GM12872 (cell line): Measurements from ENCODE around the gene NRDC.

Experiments
- TF ChIP-seq, protein P1 (sequence below): IDR thresholded peaks from 3 replicates; pipeline ENCODE4 v1.5.1; 2011; ENCODE audit warnings: low read depth, mild to moderate bottlenecking, low read length, moderate library complexity; ENCODE audit not compliant: insufficient read depth

NRDC gene

DNA sequence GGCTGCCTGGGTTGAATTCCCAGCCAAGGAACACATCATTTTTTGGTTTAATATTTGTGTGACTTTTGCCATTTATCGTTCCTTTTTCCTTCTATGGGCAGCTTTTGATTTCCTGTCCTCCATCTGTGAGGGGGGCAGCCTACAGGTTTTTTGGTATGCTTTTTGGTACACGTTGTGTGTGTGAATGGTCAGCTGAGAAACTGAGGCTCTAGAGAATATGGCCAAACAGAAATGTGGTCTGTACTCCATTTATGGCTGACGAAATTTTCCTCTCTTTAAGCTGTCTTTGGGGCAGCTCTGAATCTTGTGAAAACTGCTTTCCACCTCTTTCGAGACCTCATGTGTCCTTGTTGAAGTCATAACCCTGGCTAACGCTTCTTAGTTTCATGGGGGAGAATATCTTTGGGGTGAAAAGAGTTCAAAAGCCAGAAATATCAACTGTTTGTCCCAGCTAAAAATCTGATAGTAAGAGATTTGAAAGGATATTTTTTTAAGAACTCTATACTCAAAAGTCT lies 26.6 kb downstream of the NRDC start:
- TF ChIP-seq, protein P1, sequence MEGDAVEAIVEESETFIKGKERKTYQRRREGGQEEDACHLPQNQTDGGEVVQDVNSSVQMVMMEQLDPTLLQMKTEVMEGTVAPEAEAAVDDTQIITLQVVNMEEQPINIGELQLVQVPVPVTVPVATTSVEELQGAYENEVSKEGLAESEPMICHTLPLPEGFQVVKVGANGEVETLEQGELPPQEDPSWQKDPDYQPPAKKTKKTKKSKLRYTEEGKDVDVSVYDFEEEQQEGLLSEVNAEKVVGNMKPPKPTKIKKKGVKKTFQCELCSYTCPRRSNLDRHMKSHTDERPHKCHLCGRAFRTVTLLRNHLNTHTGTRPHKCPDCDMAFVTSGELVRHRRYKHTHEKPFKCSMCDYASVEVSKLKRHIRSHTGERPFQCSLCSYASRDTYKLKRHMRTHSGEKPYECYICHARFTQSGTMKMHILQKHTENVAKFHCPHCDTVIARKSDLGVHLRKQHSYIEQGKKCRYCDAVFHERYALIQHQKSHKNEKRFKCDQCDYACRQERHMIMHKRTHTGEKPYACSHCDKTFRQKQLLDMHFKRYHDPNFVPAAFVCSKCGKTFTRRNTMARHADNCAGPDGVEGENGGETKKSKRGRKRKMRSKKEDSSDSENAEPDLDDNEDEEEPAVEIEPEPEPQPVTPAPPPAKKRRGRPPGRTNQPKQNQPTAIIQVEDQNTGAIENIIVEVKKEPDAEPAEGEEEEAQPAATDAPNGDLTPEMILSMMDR: no peak

DNA sequence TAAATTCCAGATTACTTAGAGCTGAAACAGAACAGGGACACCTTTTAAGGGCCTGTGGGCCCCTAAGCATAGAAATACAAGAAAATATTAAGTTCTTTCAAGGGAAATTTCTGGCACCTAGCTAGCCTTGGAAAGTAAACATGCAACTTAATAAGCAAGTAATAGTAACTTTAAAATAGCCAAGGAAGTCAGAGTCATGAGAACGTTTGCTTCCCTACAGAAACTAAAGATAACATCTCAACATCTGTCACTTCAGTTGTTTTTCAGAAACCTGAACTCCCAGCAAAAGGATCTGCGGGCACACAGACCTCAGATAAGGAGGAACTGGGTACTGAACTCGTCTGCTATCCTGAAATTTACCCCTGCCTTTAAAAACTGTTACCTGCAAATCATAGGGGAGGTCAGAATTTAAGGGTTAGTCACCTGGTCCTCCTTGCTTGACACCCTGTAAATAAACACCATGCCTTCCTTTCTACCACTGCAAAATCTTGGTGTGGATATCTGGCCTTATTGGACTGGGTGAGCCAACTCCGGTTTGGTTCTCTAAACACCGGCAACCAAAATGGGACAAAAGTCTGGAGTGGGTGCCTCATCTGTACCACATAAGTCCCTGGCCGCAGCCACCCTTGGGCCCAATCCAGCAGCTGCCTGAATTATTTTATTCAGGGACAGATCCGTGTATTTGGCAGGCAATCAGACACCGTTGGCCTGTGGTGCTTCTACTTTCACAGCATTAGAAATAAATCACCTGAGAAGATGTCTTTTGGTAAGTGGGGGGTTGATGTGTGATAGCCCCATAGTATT lies 27.9 kb downstream of the NRDC start:
- TF ChIP-seq, protein P1: no peak

DNA sequence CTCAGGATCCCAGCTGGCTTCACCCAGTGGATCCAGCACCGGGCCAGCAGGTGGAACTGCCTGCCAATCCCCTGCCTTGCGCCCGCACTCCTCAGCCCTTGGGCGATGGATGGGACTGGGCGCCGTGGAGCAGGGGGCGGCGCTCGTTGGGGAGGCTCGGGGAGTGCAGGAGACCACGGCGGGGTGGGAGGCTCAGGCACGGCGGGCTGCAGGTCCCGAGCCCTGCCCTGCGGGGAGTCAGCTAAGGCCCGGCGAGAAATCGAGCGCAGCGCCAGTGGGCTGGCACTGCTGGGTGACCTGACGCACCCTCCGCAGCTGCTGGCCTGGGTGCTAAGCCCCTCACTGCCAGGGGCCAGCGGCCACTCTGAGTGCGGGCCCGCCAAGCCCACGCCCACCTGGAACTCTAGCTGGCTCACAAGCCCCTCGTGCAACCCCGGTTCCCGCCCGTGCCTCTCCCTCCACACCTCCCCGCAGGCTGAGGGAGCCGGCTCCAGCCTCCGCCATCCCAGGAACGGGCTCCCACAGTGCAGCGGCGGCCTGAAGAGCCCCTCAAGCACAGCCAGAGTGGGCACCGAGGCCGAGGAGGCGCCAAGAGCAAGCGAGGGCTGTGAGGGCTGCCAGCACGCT lies 31.1 kb downstream of the NRDC start:
- TF ChIP-seq, protein P1: no peak

DNA sequence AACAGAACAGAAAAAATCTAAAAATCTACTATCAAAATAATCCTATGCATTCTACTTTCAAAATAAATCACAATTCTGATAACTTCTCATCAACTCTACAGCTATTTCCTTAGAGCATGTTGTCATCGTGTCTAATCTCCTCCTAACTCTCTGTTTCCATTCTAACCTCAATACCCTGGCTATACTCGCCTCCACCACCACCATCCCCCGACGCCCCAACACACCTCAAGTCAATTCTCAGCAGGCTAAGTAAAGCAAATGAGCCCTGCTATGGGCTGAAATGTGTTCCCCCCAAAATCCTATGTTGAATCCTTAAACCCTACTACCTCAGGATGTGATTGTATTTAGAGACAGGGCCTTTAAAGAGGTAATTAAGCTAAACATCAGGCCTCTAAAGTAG lies 34.6 kb downstream of the NRDC start:
- TF ChIP-seq, protein P1: no peak

DNA sequence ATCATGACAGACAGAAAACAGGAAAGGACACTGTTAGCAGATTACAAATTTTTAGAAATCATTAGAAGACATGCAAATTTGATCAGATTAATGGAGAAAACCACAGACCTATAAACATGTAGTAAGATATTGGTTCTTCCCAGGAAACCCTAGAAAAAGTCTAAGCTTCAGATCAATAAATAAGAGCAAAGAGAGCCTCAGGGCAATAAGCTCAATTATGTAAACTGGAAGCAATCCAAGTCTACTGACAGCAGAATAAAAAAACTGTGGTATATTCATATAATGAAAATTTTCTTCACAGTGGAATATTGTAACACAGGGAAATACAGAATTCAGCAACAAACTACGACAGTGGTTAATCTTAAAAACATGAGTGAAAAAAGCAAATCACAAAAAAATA lies 36.3 kb downstream of the NRDC start:
- TF ChIP-seq, protein P1: no peak

DNA sequence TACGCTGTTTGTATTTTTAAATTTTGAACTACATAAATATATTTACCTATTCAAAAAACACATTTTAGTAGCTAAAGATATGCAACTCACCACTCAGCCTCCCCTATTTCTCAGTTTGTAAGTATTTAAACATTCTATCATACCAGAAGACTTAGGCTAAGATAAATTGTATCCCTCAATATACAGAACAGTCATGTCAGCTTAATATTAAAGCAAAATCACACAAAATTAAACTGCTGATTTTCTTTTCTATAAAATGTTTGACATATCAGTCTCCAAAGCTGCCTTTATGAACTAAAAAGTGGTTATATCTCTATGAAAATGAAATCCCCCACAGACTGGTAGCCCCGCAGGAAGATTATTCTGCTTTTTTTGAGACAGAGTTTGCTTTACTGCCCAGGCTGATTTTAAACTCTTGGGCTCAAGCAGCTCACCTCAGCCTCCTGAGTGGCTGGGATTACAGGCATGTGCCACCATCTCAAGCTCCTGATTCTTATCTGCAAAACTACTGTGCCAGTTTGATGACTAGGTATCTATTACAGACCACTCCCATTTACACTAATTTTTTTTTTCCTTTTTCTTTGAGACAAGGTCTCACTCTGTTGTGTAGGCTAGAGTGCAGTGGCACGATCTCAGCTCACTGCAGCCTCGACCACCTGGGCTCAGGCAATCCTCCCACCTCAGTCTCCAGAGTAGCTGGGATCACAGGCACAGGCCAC lies 37.6 kb downstream of the NRDC start:
- TF ChIP-seq, protein P1: no peak

DNA sequence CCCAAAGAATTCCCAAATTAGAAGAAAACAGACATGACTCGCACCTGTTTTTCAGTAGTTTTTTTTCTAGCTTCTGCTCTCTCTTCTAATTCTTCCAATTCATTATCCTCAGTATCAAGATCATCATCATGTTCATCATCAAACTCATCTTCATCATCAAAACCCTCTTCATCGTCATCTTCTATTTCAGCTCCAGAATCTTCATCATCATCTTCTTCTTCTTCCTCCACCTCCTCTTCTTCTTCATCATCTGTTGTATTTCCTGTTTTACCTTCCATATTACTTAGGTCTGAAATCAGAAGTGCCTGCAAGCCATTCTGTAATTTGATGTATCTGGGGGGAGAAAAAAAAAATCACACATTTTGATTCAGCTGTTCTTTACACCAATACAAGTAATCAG lies 38.3 kb downstream of the NRDC start:
- TF ChIP-seq, protein P1: no peak
